Upper lobe of right lung (tissue), 1 donor: ENCODE data around the gene TBC1D22B. TPM values are rescaled to one million over a fixed set of nuclear protein-coding genes. Genes with fewer than 3 reads are reported as not detected.

Experiments
- ATAC-seq: fragments of 200-7000 bp; cut with Tn5 transposase; one replicate; pipeline ENCODE4 v1.9.1; 2020; ENCODE audit warnings: mild to moderate bottlenecking, moderate library complexity
- DNase-seq: peaks from one replicate; pipeline ENCODE4 v3.0.0-alpha.2; 2020
- H3K27ac ChIP-seq: fragments of 200-600 bp; one replicate; pipeline ENCODE4 v1.8.0; 2022
- H3K27me3 ChIP-seq: fragments of 200-600 bp; one replicate; pipeline ENCODE4 v1.8.0; 2022; ENCODE audit warnings: mild to moderate bottlenecking
- H3K36me3 ChIP-seq: fragments of 200-600 bp; one replicate; pipeline ENCODE4 v1.8.0; 2022
- H3K4me1 ChIP-seq: fragments of 200-600 bp; one replicate; pipeline ENCODE4 v1.8.0; 2022
- H3K4me3 ChIP-seq: fragments of 200-600 bp; one replicate; pipeline ENCODE4 v1.8.0; 2022; ENCODE audit warnings: mild to moderate bottlenecking
- H3K9me3 ChIP-seq: fragments of 200-600 bp; one replicate; pipeline ENCODE4 v1.8.0; 2022
- CTCF ChIP-seq: fragments of 200-600 bp; IDR thresholded peaks from one replicate; pipeline ENCODE4 v1.8.0; 2022; ENCODE audit warnings: antibody characterized with exemption
- intact Hi-C: fragments of 100-400 bp; cut with DNase I; formaldehyde crosslinking; loops from one replicate; pipeline ENCODE4 v1.11.0; 2022
- total RNA-seq: library from RNA; stranded (reverse); fragmentation: NEBNext Ultra II Directional; extraction: Animal tissue kit (Norgen Biotek cat#: 25700); gene quantifications from one replicate; pipeline ENCODE4 v1.2.1, GENCODE V29; 2021
- donor health status: DM: no; HTN: yes; CAD: no; lungs with severe emphysema.

Gene TBC1D22B
- total RNA-seq, 1 donor from 2014 or later = 12.4 TPM

- no peak overlapping the region for H3K4me3 ChIP-seq
- H3K27me3 ChIP-seq = no peaks in the 10 kb centered on the region
- no peak for TF ChIP-seq CTCF
- ATAC-seq = peak; percentile 48
- intact Hi-C loops = no loop called here
- H3K9me3 ChIP-seq = no peaks in the 10 kb centered on the region
- H3K27ac ChIP-seq = peak overlapping the region; percentile 24
- peaks cover 53% of the 10 kb centered on the region for H3K36me3 ChIP-seq
- no peak for DNase-seq
- peaks cover 14% of the 10 kb centered on the region for H3K4me1 ChIP-seq
Observed at GRCh38 chr6:37369321-37370201, 112.0 kb downstream of the TBC1D22B start.

DNA sequence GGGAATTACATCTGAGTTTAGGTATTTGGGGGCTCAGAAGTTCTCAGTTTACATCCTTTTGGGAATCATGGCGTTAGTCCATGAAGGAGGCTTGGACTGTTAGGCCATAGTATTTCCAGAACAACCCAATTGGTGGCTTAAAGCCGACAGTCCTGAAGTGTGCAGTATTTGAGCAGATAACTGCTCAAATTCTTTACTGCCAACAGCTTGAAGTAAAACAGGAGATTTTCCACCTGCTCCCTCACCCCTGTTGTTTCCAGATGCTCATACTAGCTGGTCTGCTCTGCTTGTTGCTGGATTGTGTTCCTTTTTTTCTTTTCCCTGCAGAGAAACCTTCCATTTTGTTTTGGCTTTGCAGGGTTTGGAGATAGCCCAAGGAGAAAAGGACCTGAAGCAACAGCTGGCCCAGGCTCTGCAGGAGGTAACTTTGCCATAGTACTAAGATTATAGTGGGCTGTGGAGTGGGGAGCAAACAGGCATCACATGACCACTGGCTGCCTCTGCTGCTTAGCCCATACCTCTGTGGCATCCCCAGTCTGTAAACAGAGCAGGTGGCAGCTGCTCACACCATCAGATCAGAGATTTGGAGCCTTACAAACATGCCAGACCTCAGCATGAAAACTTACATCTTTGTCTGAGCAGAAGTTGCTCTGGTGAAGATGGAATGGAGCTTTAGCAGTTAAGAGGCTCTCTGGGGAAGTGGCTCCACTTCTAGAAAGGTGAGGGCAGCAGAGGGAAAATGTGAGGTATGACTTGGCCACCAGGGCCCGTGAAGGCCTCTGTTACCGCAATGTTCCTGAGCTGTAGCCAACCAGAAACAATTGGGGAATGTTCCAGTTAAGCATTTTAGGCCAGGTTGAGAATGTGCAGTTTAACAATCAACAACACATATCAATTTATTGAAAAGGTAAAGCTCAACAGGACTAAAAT, 113.8 kb downstream of the TBC1D22B start:
- H3K27me3 ChIP-seq = no peaks in the 10 kb centered on the region
- peaks cover 58% of the 10 kb centered on the region for H3K36me3 ChIP-seq
- intact Hi-C loops = no loop called here
- ATAC-seq (peak; percentile 82), DNase-seq (no peak)
- peaks cover 14% of the 10 kb centered on the region for H3K4me1 ChIP-seq
- H3K4me3 ChIP-seq = no peak overlapping the region
- no peaks in the 10 kb centered on the region for H3K9me3 ChIP-seq
- TF ChIP-seq CTCF = no peak
- no peak overlapping the region for H3K27ac ChIP-seq

DNA sequence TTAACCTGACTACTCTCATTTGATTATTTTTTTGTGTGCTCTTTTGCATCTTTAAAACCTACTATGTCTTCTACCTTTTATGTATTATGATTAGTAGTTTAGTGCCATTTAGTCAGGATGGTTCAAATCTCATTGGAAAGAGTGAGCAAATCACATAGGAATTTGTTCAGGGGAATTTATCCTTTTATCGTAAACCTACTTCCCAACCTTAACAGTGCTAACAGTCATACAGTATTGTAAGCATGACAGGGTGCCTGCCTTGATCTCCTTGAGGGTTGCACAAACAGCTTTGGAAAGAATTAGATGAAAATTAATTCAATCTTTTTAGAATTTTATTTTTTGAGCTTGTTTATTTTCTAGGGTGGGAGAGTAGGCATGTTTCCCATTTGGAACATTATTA, 114.5 kb downstream of the TBC1D22B start:
- intact Hi-C loops = no loop called here
- Histone ChIP-seq H3K27me3 (no peaks in the 10 kb centered on the region), H3K27ac (no peak overlapping the region), H3K36me3 (peaks cover 61% of the 10 kb centered on the region), H3K4me1 (peaks cover 14% of the 10 kb centered on the region), H3K4me3 (no peak overlapping the region), H3K9me3 (no peaks in the 10 kb centered on the region)
- DNase-seq (no peak), ATAC-seq (no peak)
- no peak for TF ChIP-seq CTCF

- peaks cover 12% of the 10 kb centered on the region for H3K4me1 ChIP-seq
- H3K9me3 ChIP-seq = no peaks in the 10 kb centered on the region
- H3K27ac ChIP-seq = no peak overlapping the region
- peaks cover 73% of the 10 kb centered on the region for H3K36me3 ChIP-seq
- DNase-seq (no peak), ATAC-seq (no peak)
- intact Hi-C loops = no loop called here
- TF ChIP-seq CTCF = no peak
- no peaks in the 10 kb centered on the region for H3K27me3 ChIP-seq
- H3K4me3 ChIP-seq = no peak overlapping the region
Observed at GRCh38 chr6:37373822-37374471, 116.4 kb downstream of the TBC1D22B start.

DNA sequence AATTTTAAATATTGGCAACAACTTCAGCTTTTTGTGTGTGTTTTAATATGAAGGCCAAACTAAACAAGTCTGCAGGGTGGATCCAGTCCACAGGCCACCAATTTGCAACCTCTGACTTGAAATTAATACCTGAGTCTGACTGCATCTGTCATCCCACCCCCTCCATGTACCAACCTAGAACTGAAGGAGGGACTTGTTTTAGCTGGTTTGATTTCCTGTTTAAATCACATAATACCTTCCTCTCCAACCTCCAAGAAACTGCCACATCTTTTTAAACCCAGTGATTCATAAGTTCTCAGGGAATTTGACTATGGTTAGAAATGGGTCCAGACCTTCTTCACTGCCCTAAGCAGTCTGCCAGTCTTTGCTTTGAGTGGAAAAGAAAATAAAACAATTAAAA, 117.8 kb downstream of the TBC1D22B start:
- no peak for TF ChIP-seq CTCF
- no peak for ATAC-seq
- no peaks in the 10 kb centered on the region for H3K9me3 ChIP-seq
- no peak overlapping the region for H3K4me3 ChIP-seq
- no peak overlapping the region for H3K27ac ChIP-seq
- peaks cover 64% of the 10 kb centered on the region for H3K36me3 ChIP-seq
- no peaks in the 10 kb centered on the region for H3K27me3 ChIP-seq
- intact Hi-C loops = no loop called here
- H3K4me1 ChIP-seq = no peaks in the 10 kb centered on the region
- DNase-seq = no peak
